Embryonic facial prominence (tissue), 1 donor: ENCODE results near the gene TAF1L.
"Not testable (repeated sequence)": the region's sequence is repeated elsewhere in the genome, so short reads cannot be mapped to it uniquely, and the experiment has no call there.

ENCODE experiments used
- DNase-seq: peaks from one replicate; pipeline ENCODE4 v3.0.0-alpha.2; 2016; ENCODE audit errors: extremely low spot score

TAF1L gene, protein sequence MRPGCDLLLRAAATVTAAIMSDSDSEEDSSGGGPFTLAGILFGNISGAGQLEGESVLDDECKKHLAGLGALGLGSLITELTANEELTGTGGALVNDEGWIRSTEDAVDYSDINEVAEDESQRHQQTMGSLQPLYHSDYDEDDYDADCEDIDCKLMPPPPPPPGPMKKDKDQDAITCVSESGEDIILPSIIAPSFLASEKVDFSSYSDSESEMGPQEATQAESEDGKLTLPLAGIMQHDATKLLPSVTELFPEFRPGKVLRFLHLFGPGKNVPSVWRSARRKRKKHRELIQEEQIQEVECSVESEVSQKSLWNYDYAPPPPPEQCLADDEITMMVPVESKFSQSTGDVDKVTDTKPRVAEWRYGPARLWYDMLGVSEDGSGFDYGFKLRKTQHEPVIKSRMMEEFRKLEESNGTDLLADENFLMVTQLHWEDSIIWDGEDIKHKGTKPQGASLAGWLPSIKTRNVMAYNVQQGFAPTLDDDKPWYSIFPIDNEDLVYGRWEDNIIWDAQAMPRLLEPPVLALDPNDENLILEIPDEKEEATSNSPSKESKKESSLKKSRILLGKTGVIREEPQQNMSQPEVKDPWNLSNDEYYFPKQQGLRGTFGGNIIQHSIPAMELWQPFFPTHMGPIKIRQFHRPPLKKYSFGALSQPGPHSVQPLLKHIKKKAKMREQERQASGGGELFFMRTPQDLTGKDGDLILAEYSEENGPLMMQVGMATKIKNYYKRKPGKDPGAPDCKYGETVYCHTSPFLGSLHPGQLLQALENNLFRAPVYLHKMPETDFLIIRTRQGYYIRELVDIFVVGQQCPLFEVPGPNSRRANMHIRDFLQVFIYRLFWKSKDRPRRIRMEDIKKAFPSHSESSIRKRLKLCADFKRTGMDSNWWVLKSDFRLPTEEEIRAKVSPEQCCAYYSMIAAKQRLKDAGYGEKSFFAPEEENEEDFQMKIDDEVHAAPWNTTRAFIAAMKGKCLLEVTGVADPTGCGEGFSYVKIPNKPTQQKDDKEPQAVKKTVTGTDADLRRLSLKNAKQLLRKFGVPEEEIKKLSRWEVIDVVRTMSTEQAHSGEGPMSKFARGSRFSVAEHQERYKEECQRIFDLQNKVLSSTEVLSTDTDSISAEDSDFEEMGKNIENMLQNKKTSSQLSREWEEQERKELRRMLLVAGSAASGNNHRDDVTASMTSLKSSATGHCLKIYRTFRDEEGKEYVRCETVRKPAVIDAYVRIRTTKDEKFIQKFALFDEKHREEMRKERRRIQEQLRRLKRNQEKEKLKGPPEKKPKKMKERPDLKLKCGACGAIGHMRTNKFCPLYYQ (N-terminal part only)

DNA sequence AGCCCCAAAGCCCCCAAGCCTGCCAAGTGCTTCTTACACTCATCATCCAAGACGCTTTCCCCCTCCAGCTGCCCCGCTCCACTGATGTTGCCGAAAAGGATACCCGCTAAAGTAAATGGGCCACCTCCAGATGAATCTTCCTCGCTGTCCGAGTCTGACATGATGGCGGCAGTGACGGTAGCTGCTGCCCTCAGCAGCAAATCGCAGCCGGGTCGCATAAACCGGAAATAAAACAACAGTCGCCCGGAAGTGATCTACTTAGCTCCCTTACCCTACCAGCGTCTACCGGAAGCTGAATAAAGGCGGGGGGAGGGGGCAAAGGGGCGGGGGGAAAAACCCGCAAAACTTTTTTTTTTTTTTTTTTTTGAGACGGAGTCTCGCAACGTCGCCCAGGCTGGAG is at the start of gene TAF1L:
Gene TAF1L (minus strand): TSS at position 308 of the 400 bp plus-strand sequence. CDS start 90 bp downstream, at position 218.
- no peak for DNase-seq

GRCh38 chr9:32681751-32682150 is 46.3 kb upstream of the TAF1L start:
- no peak for DNase-seq

GRCh38 chr9:32677931-32678330 is 42.5 kb upstream of the TAF1L start:
- no peak for DNase-seq

GRCh38 chr9:32672469-32672868 is 37.0 kb upstream of the TAF1L start:
- DNase-seq, result no peak

GRCh38 chr9:32671333-32671732 is 35.9 kb upstream of the TAF1L start:
- DNase-seq, result no peak

- DNase-seq, result no peak
Observed at GRCh38 chr9:32665101-32665500, 29.6 kb upstream of the TAF1L start.

DNA sequence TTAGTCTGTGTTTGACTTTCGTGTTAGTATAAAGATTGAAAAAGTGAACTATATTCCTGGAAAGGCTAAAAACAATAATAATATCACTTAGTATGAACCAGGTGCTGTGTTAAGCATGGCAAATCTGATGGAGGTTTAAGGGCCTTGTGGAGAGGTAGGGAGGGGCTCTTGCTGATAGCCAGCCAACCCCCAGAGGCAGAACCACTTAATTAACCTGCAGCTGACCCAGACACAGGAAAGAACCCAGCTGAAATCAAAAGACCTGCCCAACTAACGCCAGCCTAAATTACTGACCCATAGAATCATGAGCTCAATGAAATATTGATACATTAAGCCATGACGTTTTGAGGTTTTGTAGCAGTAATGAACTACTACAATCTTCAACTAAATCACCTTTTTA is 28.3 kb upstream of the TAF1L start:
- no peak for DNase-seq

- DNase-seq, result no peak
Observed at GRCh38 chr9:32647671-32648070, 12.2 kb upstream of the TAF1L start.

GRCh38 chr9:32644698-32645097 is 9.2 kb upstream of the TAF1L start:
- DNase-seq, result no peak

GRCh38 chr9:32633151-32633550 is 2.3 kb downstream of the TAF1L start:
- not testable (repeated sequence) for DNase-seq

GRCh38 chr9:32631991-32632390 is 3.5 kb downstream of the TAF1L start:
- no peak for DNase-seq

DNA sequence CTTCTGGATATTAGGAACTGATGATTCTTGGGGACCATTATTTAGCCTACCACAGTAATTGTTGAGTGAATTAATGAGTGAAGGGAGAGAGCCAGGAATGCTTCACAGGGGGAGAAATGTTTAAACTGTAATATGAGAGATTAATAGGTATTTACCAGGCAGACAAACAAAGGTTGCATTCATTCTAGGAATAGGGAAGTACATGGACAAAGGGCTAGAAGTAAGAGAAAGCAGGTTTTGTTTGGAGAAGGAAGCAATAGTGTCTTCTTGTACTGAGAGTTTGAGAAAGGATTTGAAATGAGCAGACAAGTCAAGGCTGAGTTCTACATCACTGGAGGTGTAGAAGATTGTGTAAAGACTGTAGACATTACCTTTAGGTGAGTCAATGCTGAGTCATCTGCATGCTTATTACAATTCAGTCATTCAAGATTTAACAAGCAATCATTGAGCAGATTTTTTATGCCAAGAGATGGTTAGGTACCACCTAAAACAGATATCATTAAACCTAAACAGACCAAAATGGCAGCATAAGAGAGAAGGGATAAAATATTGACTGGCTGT is 8.0 kb downstream of the TAF1L start:
- DNase-seq, result no peak

DNA sequence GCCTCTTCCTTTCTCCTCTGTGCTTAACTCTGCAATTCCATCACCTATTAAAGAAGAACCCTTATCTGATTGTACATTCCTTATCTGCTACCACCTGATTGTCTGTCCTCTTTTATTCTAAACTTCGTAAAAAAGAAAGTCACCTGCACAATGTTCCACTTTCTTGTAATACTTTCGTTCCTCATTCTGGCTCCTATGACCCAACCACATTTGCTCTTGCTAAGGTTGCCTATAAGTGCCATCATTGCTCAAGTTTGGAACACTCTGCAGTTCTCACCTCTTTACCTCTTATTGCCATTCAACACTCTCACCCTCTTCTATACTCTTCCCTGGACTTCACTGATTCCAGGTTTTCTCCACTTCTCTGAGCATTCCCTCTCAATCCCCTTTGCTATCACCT is 10.1 kb downstream of the TAF1L start:
- no peak for DNase-seq

- DNase-seq, result no peak
Observed at GRCh38 chr9:32622948-32623347, 12.5 kb downstream of the TAF1L start.

DNA sequence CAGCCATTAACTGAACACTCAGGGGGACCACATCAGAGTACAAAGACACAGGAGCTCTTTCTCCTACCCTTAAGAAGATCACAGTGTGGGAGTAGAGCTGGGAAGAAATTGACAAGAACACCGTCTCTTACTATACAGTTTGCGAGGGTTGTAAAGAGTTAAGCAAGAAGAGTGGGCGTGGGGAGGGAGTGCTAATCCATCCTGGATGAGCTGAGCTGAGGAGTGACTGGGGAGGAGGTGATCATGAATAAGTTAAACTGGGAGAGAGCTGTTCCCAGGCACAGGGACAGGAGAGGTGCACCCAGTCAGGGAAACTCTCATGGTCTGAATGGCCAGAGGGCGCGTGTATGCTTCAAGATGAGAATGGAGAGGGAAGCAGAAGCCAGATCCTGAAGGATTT is 17.2 kb downstream of the TAF1L start:
- DNase-seq, result no peak

DNA sequence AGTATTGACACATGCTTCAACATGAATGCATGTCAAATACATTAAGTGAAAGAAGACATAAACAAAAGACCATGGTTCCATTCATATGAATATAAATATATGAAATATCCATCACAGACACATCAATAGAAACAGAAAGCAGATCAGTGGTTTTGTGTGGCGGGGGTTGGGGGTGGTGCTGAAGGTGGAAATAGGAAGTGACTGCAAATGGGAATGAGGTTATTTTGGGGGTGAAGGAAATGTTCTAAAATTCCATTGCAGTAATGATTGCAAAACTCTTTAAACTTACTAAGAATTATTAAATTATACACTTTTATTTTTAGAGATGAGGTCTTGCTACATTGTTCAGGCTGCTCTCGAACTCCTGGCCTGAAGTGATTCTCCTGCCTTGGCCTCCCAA is 28.7 kb downstream of the TAF1L start:
- DNase-seq, result no peak

DNA sequence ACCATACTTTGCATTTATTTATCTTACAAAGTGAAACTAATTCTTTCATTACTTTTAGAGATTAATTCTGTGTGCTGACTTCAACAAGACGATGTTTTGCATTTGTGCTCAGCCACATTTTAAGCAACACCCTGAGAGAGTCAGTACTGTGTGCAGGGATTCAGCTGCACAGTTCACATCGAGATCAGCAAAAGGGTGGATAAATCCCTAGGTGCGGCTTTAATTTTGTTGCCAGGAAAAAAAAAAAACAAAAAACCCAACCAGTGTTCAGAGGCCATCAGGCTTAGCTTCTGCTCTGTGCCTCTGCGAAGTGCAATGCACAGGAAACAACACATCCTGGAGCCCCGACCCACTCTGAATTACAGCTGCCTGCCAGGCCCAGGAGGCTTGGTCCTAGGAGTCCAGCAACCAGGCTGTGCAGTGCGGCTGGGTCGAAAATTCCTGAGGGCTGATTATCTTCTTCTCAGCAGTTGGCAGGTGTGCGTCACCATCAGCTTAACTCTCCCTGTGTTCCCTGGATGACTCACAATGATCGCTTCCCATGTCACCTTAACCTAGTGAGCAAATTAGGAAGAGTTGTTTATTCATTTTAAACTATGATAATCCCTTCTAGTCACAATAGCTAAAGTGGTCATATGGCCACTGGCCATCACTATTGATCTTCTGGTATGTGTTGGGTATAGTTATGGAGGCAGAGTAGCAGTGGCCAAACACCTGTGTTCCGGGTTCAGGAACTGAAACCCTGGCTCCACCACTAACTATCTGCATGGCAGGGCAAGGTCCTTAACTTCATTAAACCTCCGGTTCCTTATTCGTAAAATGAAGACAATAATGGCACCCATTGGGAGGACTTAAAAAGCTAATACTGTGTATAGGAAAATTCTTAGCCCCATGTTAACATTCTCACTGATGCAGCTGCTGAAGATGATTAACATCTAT is 31.3 kb downstream of the TAF1L start:
- no peak for DNase-seq

DNA sequence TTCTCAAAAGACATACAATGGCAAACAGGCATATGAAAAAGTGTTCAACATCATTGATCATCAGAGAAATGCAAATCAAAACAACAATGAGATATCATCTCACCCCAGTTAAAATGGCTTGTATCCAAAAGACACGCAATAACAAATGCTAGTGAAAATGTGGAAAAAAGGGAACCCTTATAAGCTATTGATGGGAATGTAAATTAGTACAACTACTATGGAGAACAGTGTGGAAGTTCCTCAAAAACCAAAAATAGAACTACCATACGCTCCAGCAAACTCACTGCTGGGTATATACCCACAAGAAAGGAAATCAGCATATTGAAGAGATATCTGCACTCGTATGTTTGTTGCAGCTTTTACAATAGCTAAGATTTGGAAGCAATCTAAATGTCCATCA is 36.4 kb downstream of the TAF1L start:
- not testable (repeated sequence) for DNase-seq

- DNase-seq, result no peak
Observed at GRCh38 chr9:32596936-32597335, 38.5 kb downstream of the TAF1L start.

DNA sequence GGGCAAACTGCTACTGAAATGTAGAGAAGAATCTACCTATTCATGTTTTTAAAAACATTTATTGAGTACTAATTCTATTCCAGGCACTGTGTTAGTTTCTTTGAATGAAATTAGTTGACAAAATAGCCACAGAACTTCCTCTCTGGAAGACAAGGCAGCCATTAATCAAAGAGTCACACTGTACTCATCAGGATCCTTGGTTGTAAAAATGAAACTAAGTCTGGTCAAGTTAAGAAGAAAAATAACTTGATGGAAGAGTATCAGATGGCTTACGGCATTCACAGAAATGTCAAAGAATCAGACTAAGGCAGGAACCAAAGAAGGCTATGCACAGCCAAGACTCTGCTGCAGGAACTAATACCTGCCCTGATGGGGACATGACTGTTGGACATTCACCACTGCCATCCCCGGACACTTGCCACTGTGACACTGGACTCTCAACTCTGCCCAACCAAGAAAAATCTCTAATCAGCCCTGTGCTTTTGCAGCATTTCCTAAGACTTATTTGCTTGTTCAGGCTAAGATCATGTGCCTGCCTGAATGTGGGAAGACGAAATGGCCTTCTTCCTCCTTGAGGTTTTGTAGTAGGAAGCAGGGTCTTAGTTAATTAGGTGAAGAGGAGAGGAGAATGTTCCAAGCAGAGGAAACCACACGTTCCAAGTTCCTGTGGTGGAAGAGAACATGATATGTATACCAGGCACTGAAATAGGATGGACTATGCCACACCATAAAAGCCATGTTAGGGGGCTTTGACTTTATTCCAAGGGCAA is 39.2 kb downstream of the TAF1L start:
- DNase-seq, result no peak
